Hematopoietic multipotent progenitor cell treated with erythropoietin and hydrocortisone succinate and interleukin-3 and kit ligand, for 17 days (in vitro differentiated cells): ENCODE data around the gene AQP7.
A peak's percentile ranks its signal among the peaks of the same experiment; 100 is the strongest.
"Not testable (repeated sequence)": the region's sequence is repeated elsewhere in the genome, so short reads cannot be mapped to it uniquely, and the experiment has no call there.

Experiments used
- DNase-seq: peaks from one replicate; pipeline ENCODE4 v3.0.0-alpha.2; 2015; ENCODE audit warnings: low spot score

AQP7 gene

GRCh38 chr9:33402371-33402770 is at the start of gene AQP7:
Gene AQP7 (minus strand): TSS chr9:33402568. CDS start chr9:33401262, 1,306 bp downstream.
- not testable (repeated sequence) for DNase-seq

GRCh38 chr9:33450621-33451146 is 48.3 kb upstream of the AQP7 start:
- DNase-seq: no peak

DNA sequence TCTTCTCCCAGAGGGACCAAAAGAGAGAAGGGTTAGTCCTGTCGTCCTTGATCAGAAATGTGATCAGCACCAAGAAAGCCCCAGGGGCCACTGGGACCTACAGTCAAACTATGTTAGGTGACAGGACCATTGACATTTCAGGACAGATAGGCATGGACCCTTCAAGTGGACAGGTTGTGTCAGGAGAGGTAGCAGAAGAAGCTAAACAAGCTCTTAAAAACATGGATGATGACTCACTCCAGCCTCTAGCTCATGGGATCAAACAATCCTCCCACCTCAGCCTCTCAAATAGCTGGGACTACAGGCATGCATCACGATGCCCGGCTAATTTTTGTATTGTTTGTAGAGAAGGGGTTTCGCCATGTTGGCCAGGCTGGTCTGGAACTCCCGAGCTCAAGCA is 47.3 kb upstream of the AQP7 start:
- DNase-seq: no peak

DNA sequence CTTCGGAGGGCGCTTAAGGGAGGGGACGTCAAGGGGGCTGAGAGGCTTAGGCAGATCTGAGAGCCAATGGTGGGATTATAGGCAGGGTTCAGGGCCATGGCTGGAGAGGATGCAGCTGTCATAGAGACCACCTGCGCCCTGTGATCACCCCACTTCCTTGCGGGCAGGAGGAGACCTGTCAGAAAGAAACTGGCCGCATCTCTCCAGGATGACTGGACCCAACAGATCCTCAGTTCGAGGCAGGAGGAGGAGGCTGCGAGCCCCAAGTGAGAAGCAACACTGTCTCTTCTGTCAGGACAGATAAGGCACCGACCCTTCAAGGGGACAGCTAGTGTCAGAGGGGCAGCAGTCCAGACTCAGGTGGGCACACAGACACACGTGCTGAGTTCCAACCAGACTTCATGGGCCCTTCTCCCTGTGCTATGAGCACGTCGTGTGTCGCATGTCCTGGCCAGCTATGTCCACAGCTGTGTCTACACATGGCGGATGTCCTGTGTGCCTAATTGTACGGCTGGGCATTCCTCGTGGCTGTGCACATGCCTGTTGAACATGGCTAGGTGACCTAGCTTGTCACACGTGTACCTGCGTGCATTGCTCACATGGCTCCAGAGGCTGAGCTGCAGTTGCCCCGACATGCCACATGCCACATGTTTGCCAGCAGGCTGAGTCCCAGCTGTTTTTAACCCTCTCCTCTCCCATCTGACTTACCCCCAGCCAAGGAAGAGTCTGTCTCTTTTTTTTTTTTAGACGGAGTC is 45.6 kb upstream of the AQP7 start:
- no peak for DNase-seq

DNA sequence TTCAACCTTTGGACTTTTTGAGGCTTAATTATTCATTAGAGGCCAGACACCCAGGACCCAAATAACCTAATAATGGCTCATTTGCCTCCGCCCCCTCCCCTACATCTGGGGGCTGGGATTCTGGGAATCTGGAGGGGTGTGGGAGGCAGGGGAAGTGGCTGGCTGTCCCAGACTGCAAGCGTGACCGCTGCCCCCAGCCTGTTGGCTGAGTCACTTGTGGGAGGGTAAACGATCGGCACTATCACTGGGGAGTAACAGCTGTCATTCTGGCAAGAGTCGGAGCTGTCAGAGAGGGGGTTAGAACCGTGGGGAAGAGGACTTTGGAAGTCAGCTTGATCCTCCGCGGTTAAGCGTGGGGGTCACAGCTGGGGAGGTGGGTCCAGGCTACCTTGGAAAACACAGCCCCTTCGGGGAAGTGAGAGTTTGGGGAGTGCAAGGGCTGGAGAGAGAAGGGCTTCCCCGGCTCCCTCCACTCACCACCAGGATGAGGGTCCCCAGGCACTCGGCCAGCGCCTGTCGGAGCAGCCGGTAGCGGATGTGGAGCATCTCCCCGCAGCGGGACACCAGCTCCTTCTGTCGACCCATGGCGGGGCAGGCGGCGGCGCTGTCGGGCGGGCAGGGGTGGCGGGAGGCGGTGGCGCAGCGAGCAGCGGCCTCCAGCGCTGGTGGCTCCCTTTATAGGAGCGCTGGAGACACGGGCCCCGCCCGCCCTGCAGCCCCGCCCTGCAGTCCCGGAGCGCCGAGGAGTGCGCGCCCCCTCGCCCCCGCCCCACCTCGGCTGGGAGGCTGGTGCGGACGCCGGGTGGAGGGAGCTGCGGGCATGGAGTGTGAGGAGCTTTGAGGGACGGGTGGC is 44.8 kb upstream of the AQP7 start, which contains the start of gene AQP3:
Gene AQP3 (minus strand): TSS at position 648 of the 853 bp plus-strand sequence. CDS start 63 bp downstream, at position 585.
- DNase-seq: peak; percentile 76

DNA sequence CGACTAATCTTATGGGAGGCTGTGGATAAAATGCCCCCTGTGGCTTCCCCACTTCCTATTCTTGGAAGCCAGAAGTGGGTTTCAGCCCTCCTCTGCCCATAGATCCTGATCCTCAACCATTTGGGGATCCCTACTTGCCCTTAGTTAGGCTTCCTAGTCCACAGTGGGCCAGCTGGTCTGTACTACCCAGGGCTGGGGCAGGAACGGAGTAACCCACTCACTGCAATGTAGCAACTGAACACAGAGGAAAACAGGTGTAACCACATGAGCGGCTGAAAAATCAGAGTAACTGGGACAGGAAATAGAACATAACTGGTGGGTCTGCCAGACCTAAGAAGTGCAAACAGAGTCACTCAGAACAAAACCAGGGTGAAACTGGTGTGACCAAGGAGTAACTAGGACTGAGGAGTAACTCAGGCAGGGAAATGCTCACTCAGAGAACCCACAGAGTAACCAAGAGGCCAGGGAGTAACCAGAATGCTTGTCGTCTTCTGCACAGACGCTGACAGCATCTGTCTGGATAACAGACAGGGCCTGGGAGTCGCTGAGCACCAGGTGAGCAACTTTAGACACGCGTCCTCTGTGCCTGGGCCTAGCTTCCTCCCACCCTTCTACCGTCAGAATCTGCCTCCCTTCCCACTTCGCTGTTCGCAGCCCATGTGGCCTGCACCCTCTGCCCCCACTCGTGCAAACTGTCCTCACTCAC is 44.0 kb upstream of the AQP7 start:
- peak; percentile 48 for DNase-seq

- DNase-seq: peak; percentile 56
Measured at GRCh38 chr9:33445389-33446239, 43.2 kb upstream of the AQP7 start.

GRCh38 chr9:33443464-33444154 is 41.2 kb upstream of the AQP7 start:
- no peak for DNase-seq

- DNase-seq: no peak
Measured at GRCh38 chr9:33443047-33443446, 40.7 kb upstream of the AQP7 start.

DNA sequence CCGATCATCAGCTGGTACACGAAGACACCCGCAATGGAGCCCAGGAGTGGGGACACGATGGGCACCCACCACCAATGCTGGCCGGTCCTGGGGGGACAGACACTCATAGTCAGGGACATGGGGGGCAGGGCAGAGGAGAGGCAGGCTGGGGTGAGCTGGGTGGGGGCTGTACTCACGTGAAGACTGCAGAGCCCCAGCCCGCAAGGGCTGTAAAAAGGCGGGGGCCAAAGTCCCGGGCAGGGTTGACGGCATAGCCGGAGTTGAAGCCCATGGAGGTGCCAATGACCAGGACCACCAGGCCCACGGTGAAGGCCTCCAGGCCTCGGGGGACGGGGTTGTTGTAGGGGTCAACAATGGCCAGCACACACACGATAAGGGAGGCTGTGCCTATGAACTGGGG is 39.8 kb upstream of the AQP7 start:
- no peak for DNase-seq

DNA sequence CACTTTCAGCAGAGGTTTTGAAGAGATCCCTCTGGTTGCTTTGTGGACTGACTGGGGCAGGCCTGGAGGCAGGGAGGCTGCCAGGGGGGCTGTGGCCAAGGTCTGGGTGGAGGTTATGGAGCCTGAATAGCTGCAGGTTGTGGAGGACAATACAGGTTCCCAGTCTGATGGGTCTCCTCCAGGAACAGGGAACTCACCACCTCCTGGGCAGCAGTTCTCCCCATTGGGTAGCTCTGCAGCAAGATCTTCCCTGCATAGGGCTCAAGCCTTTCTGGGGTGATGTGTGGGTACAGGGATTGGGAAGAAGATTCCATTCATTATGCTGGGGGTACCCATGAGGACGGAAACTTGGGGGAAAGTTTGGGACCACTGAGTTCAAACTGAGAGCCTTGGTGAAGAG is 38.2 kb upstream of the AQP7 start:
- DNase-seq: no peak

DNA sequence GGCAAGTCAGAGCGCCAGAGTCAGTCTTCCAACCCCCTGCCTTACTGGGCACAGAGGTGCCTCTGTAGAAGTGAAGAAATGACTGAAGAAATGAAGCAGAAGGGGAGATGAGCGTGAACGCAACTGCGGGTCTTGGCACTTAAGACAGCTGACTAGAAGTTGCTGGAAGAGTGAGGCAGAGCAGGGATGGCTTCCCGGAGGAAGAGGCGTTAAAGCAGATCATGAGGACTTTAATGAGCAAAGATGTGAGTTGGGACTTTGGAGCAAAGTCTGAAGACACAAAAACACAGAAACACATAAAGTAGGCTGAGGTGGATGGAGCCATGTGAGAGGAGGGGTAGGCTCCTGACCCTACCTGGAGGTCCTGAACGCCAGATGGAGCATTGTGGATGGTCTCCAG is 37.8 kb upstream of the AQP7 start:
- DNase-seq: no peak

- no peak for DNase-seq
Measured at GRCh38 chr9:33439731-33440130, 37.4 kb upstream of the AQP7 start.

DNA sequence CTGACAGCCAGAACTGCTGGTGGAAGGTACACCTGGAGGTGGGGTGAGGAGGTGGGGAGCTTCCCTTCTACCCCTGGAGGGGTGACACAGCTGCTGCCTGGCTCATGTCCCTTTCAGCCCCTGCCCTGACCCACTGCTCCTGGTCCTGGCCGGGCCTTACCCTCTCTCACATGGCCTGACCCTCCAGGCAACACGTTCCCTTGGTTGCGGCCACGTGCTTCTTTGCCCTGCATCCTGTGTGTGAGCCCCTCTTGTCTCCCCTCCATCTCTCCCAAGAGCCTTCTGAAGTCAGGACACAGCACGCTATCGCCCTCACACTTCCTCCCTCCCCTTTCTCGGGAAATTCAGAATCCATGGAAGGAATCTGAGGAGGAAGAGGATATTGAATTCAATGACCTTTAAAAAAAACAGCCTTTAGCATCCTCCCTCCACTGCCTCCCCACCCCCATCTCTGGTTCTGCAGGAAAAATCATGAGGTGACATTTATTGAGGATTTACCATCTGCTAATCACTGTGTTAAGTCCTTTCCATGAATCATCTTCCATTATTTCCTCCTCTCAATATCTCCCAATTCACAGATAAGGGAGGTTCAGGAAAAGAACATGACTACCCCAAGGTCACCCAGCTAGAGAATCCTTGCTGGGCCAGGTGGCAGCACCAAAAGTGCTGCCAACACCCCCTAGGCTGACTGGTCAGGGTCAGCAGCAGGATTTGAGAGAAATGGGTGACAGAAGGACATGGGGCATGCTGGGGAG is 36.7 kb upstream of the AQP7 start:
- DNase-seq: no peak

GRCh38 chr9:33437898-33438297 is 35.5 kb upstream of the AQP7 start:
- no peak for DNase-seq

- no peak for DNase-seq
Measured at GRCh38 chr9:33437205-33437604, 34.8 kb upstream of the AQP7 start.

DNA sequence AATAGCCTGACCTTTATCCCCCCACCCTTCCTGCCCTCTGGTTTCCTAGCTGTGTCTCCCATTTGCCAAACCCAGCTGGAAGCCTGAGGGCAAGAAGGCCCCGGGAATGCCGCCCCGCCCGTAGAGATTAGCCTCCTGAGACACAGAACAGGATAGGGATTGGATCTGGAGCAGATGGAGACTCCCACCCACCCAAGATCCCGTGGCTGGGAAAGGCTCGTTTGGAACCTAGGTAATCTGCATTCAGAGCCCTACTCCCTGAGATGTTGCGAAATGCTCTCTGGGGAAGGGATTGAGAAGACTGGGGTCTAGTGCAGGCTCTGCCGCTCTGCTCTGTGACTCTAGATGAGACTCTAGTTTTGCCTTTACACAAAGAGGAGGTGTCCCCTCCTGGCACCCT is 34.1 kb upstream of the AQP7 start:
- no peak for DNase-seq

GRCh38 chr9:33435821-33436277 is 33.5 kb upstream of the AQP7 start:
- no peak for DNase-seq

GRCh38 chr9:33434317-33435105 is 32.1 kb upstream of the AQP7 start:
- no peak for DNase-seq
